K562 (cell line): ENCODE measurements around the gene MEAK7. TPM values are rescaled to one million over a fixed set of nuclear protein-coding genes. Genes with fewer than 3 reads are reported as not detected.

Experiments used
- BHLHE40 ChIP-seq: IDR thresholded peaks from 2 replicates; pipeline ENCODE4 v1.6.1; 2011; ENCODE audit warnings: low read length, improper control_type of control experiment
- CREM ChIP-seq: IDR thresholded peaks from 2 replicates; pipeline ENCODE4 v1.6.1; 2014; ENCODE audit warnings: antibody characterized with exemption, low read depth
- DMBX1 ChIP-seq: fragments of 250-450 bp; sonication (Bioruptor Pico); IDR thresholded peaks from 2 replicates; pipeline ENCODE4 v1.8.0; 2022; ENCODE audit warnings: inconsistent platforms, mild to moderate bottlenecking, moderate library complexity, borderline replicate concordance
- E4F1 ChIP-seq: fragments of 250-450 bp; sonication (Bioruptor Pico); IDR thresholded peaks from 2 replicates; pipeline ENCODE4 v1.5.0; 2021; ENCODE audit warnings: mild to moderate bottlenecking, borderline replicate concordance
- EHMT2 ChIP-seq: fragments of 450-650 bp; IDR thresholded peaks from 2 replicates; pipeline ENCODE4 v1.6.1; 2018; ENCODE audit warnings: antibody characterized with exemption
- FOXK1 ChIP-seq: sonication (generic); formaldehyde crosslinking; IDR thresholded peaks from 2 replicates; pipeline ENCODE4 v1.8.0; 2022; ENCODE audit warnings: missing genetic modification reagents, mild to moderate bottlenecking, borderline replicate concordance
- HOMEZ ChIP-seq: fragments of 250-450 bp; sonication (Bioruptor Pico); IDR thresholded peaks from 2 replicates; pipeline ENCODE4 v1.4.0; 2020; ENCODE audit warnings: mild to moderate bottlenecking, moderate library complexity
- IRF2 ChIP-seq: sonication (generic); formaldehyde crosslinking; IDR thresholded peaks from 2 replicates; pipeline ENCODE4 v1.8.1; 2022; ENCODE audit warnings: mild to moderate bottlenecking, missing genetic modification reagents
- MAFK ChIP-seq: IDR thresholded peaks from 2 replicates; pipeline ENCODE4 v1.6.1; 2011; ENCODE audit warnings: low read length, improper control_type of control experiment
- NEUROD1 ChIP-seq: fragments of 150-350 bp; IDR thresholded peaks from 2 replicates; pipeline ENCODE4 v1.6.1; 2014; ENCODE audit warnings: borderline replicate concordance, low read length, low read depth; ENCODE audit not compliant: partially characterized antibody
- NR4A1 ChIP-seq, 2 experiments: fragments of 250-450 bp in 1 of 2; fragments of 450-650 bp in 1 of 2; sonication (Bioruptor Pico) in 1 of 2; IDR thresholded peaks; 2 replicates each; pipeline versions ENCODE4 v1.4.0 to v1.6.1; 2016 to 2020; ENCODE audit warnings: mild to moderate bottlenecking in 2 of 2, missing compliant biosample characterization in 1 of 2, missing genetic modification characterization in 1 of 2, moderate library complexity in 1 of 2
- PHF21A ChIP-seq: fragments of 450-650 bp; IDR thresholded peaks from 2 replicates; pipeline ENCODE4 v1.6.1; 2017; ENCODE audit warnings: low read depth, borderline replicate concordance
- SRF ChIP-seq, 2 experiments: fragments of 250-450, 450-650 bp in 1 of 2; sonication (Bioruptor Pico) in 1 of 2; sonication (generic) in 1 of 2; formaldehyde crosslinking; IDR thresholded peaks; 2 replicates each; pipeline versions ENCODE4 v1.5.0 to v1.5.1; 2020 to 2022; ENCODE audit warnings: mild to moderate bottlenecking in 1 of 2, missing genetic modification reagents in 1 of 2
- SRSF1 ChIP-seq: fragments of 200-400 bp; formaldehyde crosslinking; IDR thresholded peaks from 2 replicates; pipeline ENCODE4 v1.6.1; 2017; ENCODE audit warnings: mild to moderate bottlenecking, low read depth, low read length, moderate library complexity
- TEAD2 ChIP-seq: fragments of 450-650 bp; IDR thresholded peaks from 2 replicates; pipeline ENCODE4 v1.6.1; 2016; ENCODE audit warnings: missing genetic modification characterization, control low read depth, missing compliant biosample characterization
- ZC3H4 ChIP-seq: sonication (generic); formaldehyde crosslinking; IDR thresholded peaks from 2 replicates; pipeline ENCODE4 v1.9.0; 2021; ENCODE audit warnings: missing genetic modification reagents, borderline replicate concordance
- ZEB2 ChIP-seq: fragments of 450-650 bp; IDR thresholded peaks from 2 replicates; pipeline ENCODE4 v1.6.1; 2016
- ZFPM2 ChIP-seq: fragments of 250-450 bp; sonication (Bioruptor Pico); IDR thresholded peaks from 2 replicates; pipeline ENCODE4 v1.5.1; 2022; ENCODE audit warnings: mild to moderate bottlenecking
- ZNF639 ChIP-seq, 2 experiments: fragments of 200-800 bp in 1 of 2; sonication (Bioruptor generic) in 1 of 2; sonication (generic) in 1 of 2; formaldehyde crosslinking in 1 of 2; IDR thresholded peaks in 1 of 2; conservative IDR thresholded peaks in 1 of 2; 2 replicates each; pipeline versions ENCODE4 v1.5.0 to v1.6.1; 2016 to 2020; ENCODE audit warnings: missing compliant biosample characterization in 1 of 2, missing genetic modification characterization in 1 of 2, missing genetic modification reagents in 1 of 2
- ZNF696 ChIP-seq: fragments of 250-450 bp; sonication (Bioruptor Pico); conservative IDR thresholded peaks from 2 replicates; pipeline ENCODE4 v1.4.0; 2020; ENCODE audit warnings: mild to moderate bottlenecking, moderate library complexity
- polyA plus RNA-seq, 8 experiments: library from polyadenylated mRNA; depleted of rRNA in 4 of 8; stranded (reverse) in 5 of 8; unstranded in 3 of 8; fragments of >200 nt; fragmentation: Nextera tagmentation in 2 of 8; fragmentation: Illumina TruSeq in 1 of 8; extraction: Ambion mirVana in 2 of 8; extraction: Trizol in 1 of 8; gene quantifications; 2 replicates each; pipeline versions ENCODE4 v1.2.1 to v1.2.3, GENCODE V29; 2011 to 2014; ENCODE audit warnings: inconsistent platforms in 1 of 8, missing spikeins in 1 of 8
- total RNA-seq, 7 experiments: library from RNA; depleted of rRNA in 6 of 7; stranded (reverse); fragments of >200 nt in 6 of 7; fragmentation: Illumina TruSeq in 2 of 7; extraction: Trizol in 2 of 7; gene quantifications; 2 replicates each; pipeline versions ENCODE4 v1.2.1 to v1.2.3, GENCODE V29; 2011 to 2021; ENCODE audit warnings: low replicate concordance in 1 of 7
- TF ChIP-seq, protein P1 (sequence below): fragments of 450-650 bp; formaldehyde crosslinking; IDR thresholded peaks from 2 replicates; pipeline ENCODE4 v1.4.0; 2020; ENCODE audit warnings: mild to moderate bottlenecking, moderate library complexity

The MEAK7 gene
- total and polyA plus RNA-seq, 9 of the 15 experiments (the other 6 are each of a cell fraction or from before 2014, with no cell fraction given) = 1.4 to 14.5 (median 6.3) TPM

GRCh38 chr16:84537491-84538151, 33.2 kb upstream of the MEAK7 start (continued):
- TF ChIP-seq DMBX1 (CRISPR knock-in tag) (peak; percentile 18), CREM (peak; percentile 49; the same call in 1 of the 2 replicates), SRSF1 (no peak), PHF21A (no peak), ZFPM2 (CRISPR knock-in tag) (no peak), BHLHE40 (no peak), IRF2 (CRISPR knock-in tag) (no peak), FOXK1 (CRISPR knock-in tag) (no peak), EHMT2 (no peak), ZEB2 (no peak), NEUROD1 (peak; percentile 75), HOMEZ (CRISPR knock-in tag) (no peak), NR4A1 (CRISPR knock-in tag; IDR thresholded peaks at IDR 0.05) (no peak), NR4A1 (tag; IDR thresholded peaks at IDR 0.05) (no peak; the same call in 1 of the 2 replicates), ZNF696 (CRISPR knock-in tag) (no peak), ZNF639 (CRISPR knock-in tag; conservative IDR thresholded peaks at IDR 0.05 in 1 of 2, IDR thresholded peaks at IDR 0.05 in 1 of 2) (no peak; a peak in 1 of 4 replicates), SRF (CRISPR knock-in tag; IDR thresholded peaks at IDR 0.05) (0 out of 4 replicates have a peak, but pooled peaks of 1 of the 2 experiments have one; percentile 18), ZC3H4 (CRISPR knock-in tag) (no peak), E4F1 (CRISPR knock-in tag) (no peak), TEAD2 (no peak), MAFK (peak; percentile 48; the same call in 1 of the 2 replicates)
- TF ChIP-seq, protein P1, sequence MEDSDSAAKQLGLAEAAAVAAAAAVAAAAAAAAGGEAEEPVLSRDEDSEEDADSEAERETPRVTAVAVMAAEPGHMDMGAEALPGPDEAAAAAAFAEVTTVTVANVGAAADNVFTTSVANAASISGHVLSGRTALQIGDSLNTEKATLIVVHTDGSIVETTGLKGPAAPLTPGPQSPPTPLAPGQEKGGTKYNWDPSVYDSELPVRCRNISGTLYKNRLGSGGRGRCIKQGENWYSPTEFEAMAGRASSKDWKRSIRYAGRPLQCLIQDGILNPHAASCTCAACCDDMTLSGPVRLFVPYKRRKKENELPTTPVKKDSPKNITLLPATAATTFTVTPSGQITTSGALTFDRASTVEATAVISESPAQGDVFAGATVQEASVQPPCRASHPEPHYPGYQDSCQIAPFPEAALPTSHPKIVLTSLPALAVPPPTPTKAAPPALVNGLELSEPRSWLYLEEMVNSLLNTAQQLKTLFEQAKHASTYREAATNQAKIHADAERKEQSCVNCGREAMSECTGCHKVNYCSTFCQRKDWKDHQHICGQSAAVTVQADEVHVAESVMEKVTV = no peak
